Keratinocyte (primary cell): ENCODE measurements around the gene DNAJC7. TPM values are rescaled to one million over a fixed set of nuclear protein-coding genes. Genes with fewer than 3 reads are reported as not detected.

Experiments
- DNase-seq: peaks from one replicate; pipeline ENCODE4 v3.0.0-alpha.2; 2011; ENCODE audit warnings: low read depth, missing footprints, low spot score
- FAIRE-seq: peaks from 2 replicates; lab custom pipeline; 2011; peaks lifted over from hg19 to GRCh38; lab: Jason Lieb, UNC
- H2AFZ ChIP-seq: 2 replicates; pipeline ENCODE4 v1.6.0; 2012; ENCODE audit warnings: low read length, control low read depth, inconsistent platforms; ENCODE audit not compliant: control insufficient read depth
- H3K27ac ChIP-seq: 2 replicates; pipeline ENCODE4 v1.5.1; 2011; ENCODE audit warnings: low read length; ENCODE audit not compliant: control insufficient read depth, insufficient read depth
- H3K27me3 ChIP-seq: 3 replicates; pipeline ENCODE4 v1.6.0; 2011; ENCODE audit warnings: low read length; ENCODE audit not compliant: control insufficient read depth, insufficient read depth; ENCODE audit errors: extremely low read depth
- H3K36me3 ChIP-seq, 2 experiments: 2 replicates in 1 of 2; 3 replicates in 1 of 2; pipeline ENCODE4 v1.5.1; 2011; ENCODE audit warnings: low read length in 2 of 2, mild to moderate bottlenecking in 1 of 2; ENCODE audit not compliant: control insufficient read depth in 2 of 2, insufficient read depth in 2 of 2; ENCODE audit errors: extremely low read depth in 1 of 2
- H3K4me1 ChIP-seq: 3 replicates; pipeline ENCODE4 v1.5.1; 2011; ENCODE audit warnings: low read length; ENCODE audit not compliant: control insufficient read depth, insufficient read depth; ENCODE audit errors: extremely low read depth
- H3K4me2 ChIP-seq: 3 replicates; pipeline ENCODE4 v1.6.0; 2011; ENCODE audit warnings: low read depth, low read length; ENCODE audit not compliant: control insufficient read depth, insufficient read depth; ENCODE audit errors: extremely low read depth
- H3K4me3 ChIP-seq, 3 experiments: fragments of 200-600 bp in 1 of 3; sonication (generic) in 1 of 3; 2 replicates in 2 of 3; 3 replicates in 1 of 3; pipeline ENCODE4 v1.5.1; 2011 to 2016; ENCODE audit warnings: low read length in 3 of 3, mild to moderate bottlenecking in 3 of 3, control low read depth in 2 of 3, inconsistent platforms in 1 of 3, low read depth in 1 of 3, mixed read lengths in 1 of 3, mixed run types in 1 of 3, moderate library complexity in 1 of 3; ENCODE audit not compliant: control insufficient read depth in 2 of 3, insufficient read depth in 2 of 3; ENCODE audit errors: extremely low read depth in 1 of 3
- H3K79me2 ChIP-seq: 2 replicates; pipeline ENCODE4 v1.6.0; 2012; ENCODE audit warnings: low read length; ENCODE audit not compliant: control insufficient read depth, insufficient read depth
- H3K9ac ChIP-seq: 3 replicates; pipeline ENCODE4 v1.6.0; 2011; ENCODE audit warnings: low read length; ENCODE audit not compliant: control insufficient read depth, insufficient read depth; ENCODE audit errors: extremely low read depth
- H3K9me1 ChIP-seq: 3 replicates; pipeline ENCODE4 v1.6.0; 2011; ENCODE audit warnings: low read length; ENCODE audit not compliant: control insufficient read depth, insufficient read depth; ENCODE audit errors: extremely low read depth
- H3K9me3 ChIP-seq: 2 replicates; pipeline ENCODE4 v1.5.1; 2012; ENCODE audit warnings: low read depth, low read length; ENCODE audit not compliant: control insufficient read depth
- H4K20me1 ChIP-seq: 3 replicates; pipeline ENCODE4 v1.6.0; 2011; ENCODE audit warnings: low read length; ENCODE audit not compliant: control insufficient read depth, insufficient read depth; ENCODE audit errors: extremely low read depth
- CTCF ChIP-seq, 3 experiments: IDR thresholded peaks in 1 of 3; conservative IDR thresholded peaks in 1 of 3; optimal IDR thresholded peaks in 1 of 3; 2 replicates in 2 of 3; 3 replicates in 1 of 3; pipeline versions ENCODE3 to v1.5.1; 2011; ENCODE audit warnings: low read length in 3 of 3, mild to moderate bottlenecking in 3 of 3, moderate library complexity in 2 of 3, control low read depth in 1 of 3, inconsistent platforms in 1 of 3; ENCODE audit not compliant: insufficient read depth in 2 of 3; ENCODE audit errors: extremely low read depth in 1 of 3
- EZH2 ChIP-seq: IDR thresholded peaks from one replicate; pipeline ENCODE4 v1.6.1; 2012; ENCODE audit warnings: inconsistent platforms, mild to moderate bottlenecking, low read length, moderate library complexity
- dilution Hi-C: fragments of 300-500 bp; cut with MboI; formaldehyde crosslinking; loops from one replicate; pipeline ENCODE4 v1.7.0; 2020; ENCODE audit warnings: low sequenced_read_pairs; ENCODE audit not compliant: extremely low pct_ligation_motif_present
- polyA plus RNA-seq, 5 experiments: library from polyadenylated mRNA; depleted of rRNA in 3 of 5; stranded (reverse) in 3 of 5; stranded (forward) in 1 of 5; unstranded in 1 of 5; fragments of >200 nt; gene quantifications; 1 replicate in 1 of 5; 2 replicates in 3 of 5; 3 replicates in 1 of 5; pipeline versions ENCODE4 v1.2.1 to v1.2.3, GENCODE V29; 2011 to 2012; ENCODE audit warnings: missing spikeins in 2 of 5, low read depth in 1 of 5, low replicate concordance in 1 of 5

The DNAJC7 gene
- polyA plus RNA-seq, 1 donor (not counting 4 experiments of a cell fraction or from before 2014, with no cell fraction given): 82.5 TPM

DNA sequence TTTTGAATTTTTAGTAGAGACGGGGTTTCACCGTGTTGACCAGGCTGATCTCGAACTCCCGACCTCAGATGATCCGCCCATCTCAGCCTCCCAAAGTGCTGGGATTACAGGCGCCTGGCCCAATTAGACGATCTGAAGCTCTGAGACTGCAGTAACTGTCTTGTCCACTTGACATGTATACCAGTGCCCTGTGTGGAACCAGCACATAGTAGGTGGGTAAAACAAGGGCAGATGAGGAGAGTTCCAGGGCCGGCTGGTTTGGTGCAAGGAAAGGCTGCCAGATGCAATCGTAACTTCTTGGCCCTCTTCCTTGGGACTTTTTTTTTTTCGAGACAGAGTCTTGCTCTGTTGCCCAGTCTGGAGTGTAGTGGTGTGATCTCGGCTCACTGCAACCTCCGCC, 30.1 kb upstream of the DNAJC7 start:
- DNase-seq (no peak), FAIRE-seq (no peak)
- H3K27me3 ChIP-seq: peaks cover 15% of the 10 kb centered on the region
- peaks cover 8% of the 10 kb centered on the region for H3K4me1 ChIP-seq
- no peak overlapping the region for H3K9ac ChIP-seq
- no peak overlapping the region for H3K4me2 ChIP-seq
- dilution Hi-C loops: no loop called here
- no peak overlapping the region for H3K4me3 ChIP-seq
- no peaks in the 10 kb centered on the region for H3K79me2 ChIP-seq
- no peaks in the 10 kb centered on the region for H3K9me1 ChIP-seq
- no peaks in the 10 kb centered on the region for H3K9me3 ChIP-seq
- no peak overlapping the region for H2AFZ ChIP-seq
- no peak for TF ChIP-seq CTCF (optimal IDR thresholded peaks at IDR 0.05 in 1 of 3, IDR thresholded peaks at IDR 0.05 in 1 of 3, conservative IDR thresholded peaks at IDR 0.05 in 1 of 3; ENCODE audit: extremely low read depth in 1 of 3, insufficient read depth in 2 of 3, low read length in 3 of 3)
- TF ChIP-seq EZH2: no peak
- H3K36me3 ChIP-seq: no peaks in the 10 kb centered on the region
- H4K20me1 ChIP-seq: no peaks in the 10 kb centered on the region
- H3K27ac ChIP-seq: no peak overlapping the region

DNA sequence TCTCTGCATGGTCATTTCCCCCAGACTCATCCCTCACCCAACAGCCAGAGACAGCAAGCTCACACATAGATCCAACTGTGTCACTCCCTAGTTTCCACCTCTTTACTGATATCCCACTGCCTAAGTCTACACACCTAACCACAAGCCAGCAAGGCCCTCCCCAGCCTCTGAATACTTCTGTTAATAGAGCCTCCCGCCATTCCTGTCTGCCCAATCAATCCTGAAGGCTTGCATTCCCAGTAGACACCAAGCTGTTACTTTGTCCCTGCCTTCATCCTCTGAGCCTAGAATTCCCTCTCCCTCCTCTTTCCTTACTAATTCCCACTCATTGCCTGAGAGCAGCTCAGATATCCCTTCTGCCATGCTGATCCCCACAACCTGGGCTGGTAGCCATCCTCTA, 28.5 kb upstream of the DNAJC7 start:
- Histone ChIP-seq H2AFZ (no peak overlapping the region), H3K4me1 (peaks cover 6% of the 10 kb centered on the region), H3K9ac (no peak overlapping the region), H3K4me2 (no peak overlapping the region), H3K9me3 (no peaks in the 10 kb centered on the region), H3K9me1 (no peaks in the 10 kb centered on the region), H3K4me3 (no peak overlapping the region), H3K27me3 (peaks cover 12% of the 10 kb centered on the region), H3K36me3 (no peaks in the 10 kb centered on the region), H4K20me1 (no peaks in the 10 kb centered on the region), H3K27ac (no peak overlapping the region), H3K79me2 (no peaks in the 10 kb centered on the region)
- FAIRE-seq (no peak), DNase-seq (no peak)
- dilution Hi-C loops: no loop called here
- TF ChIP-seq CTCF (optimal IDR thresholded peaks at IDR 0.05 in 1 of 3, IDR thresholded peaks at IDR 0.05 in 1 of 3, conservative IDR thresholded peaks at IDR 0.05 in 1 of 3; ENCODE audit: extremely low read depth in 1 of 3, insufficient read depth in 2 of 3, low read length in 3 of 3): no peak
- TF ChIP-seq EZH2: no peak
